ENCODE measurements around the gene CLEC9A. TPM values are rescaled to one million over a fixed set of nuclear protein-coding genes. Genes with fewer than 3 reads are reported as not detected.

Gene CLEC9A
- total and polyA plus RNA-seq, 2 experiments from 2014 or later, result not detected

DNA sequence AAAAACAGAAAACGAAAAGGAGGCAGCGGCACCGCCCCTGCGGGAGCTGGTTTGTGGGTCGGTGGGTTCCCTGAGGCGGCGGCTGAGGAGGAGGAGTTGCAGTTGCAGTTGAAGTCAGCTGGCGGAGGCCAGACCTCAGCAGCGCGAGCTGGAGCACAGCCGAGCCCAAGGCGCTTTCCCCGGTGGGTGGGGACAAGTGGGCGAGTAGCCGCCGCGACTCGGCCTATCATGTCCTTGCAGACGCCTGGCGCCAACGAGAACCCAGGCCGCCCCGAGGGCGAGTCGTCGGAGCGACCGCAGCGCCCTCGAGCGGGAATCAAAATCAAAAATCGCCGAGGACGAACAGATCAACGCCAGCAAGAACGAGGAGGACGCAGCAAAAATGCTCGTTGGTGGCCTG lies 81.0 kb downstream of the CLEC9A start:
- Histone ChIP-seq H3K9me2 (ENCODE audit: insufficient read depth) (no peaks in the 10 kb centered on the region), H3K9ac (no peak overlapping the region), H3K4me1 (ENCODE audit: insufficient read depth) (peaks cover 8% of the 10 kb centered on the region), H3K4me3 (no peak overlapping the region), H3F3A (ENCODE audit: insufficient read depth) (no peaks in the 10 kb centered on the region), H3K4me2 (ENCODE audit: unreplicated experiment) (no peak overlapping the region), H2AFZ (no peak overlapping the region), H3K27ac (no peak overlapping the region), H4K20me1 (ENCODE audit: insufficient read depth) (no peaks in the 10 kb centered on the region), H3K79me2 (ENCODE audit: insufficient read depth) (no peaks in the 10 kb centered on the region), H3K27me3 (replicated peaks; ENCODE audit: insufficient read depth) (no peaks in the 10 kb centered on the region), H3K36me3 (ENCODE audit: low read depth) (no peaks in the 10 kb centered on the region), H3K9me3 (ENCODE audit: low read depth) (no peaks in the 10 kb centered on the region)
- DNase-seq, result no peak
- in situ Hi-C loops (cut with MboI), result no loop called here
- WGBS, 2 experiments (ENCODE audit: low coverage in 1 of 2, low lambda C conversion rate in 2 of 2, missing lambda C conversion rate in 2 of 2), result 83 to 89% methylated on average over 31 to 37 of the region's 38 CpGs
- TF ChIP-seq EZH2 (IDR thresholded peaks at IDR 0.05; ENCODE audit: insufficient read depth, poor library complexity, severe bottlenecking), result no peak

DNA sequence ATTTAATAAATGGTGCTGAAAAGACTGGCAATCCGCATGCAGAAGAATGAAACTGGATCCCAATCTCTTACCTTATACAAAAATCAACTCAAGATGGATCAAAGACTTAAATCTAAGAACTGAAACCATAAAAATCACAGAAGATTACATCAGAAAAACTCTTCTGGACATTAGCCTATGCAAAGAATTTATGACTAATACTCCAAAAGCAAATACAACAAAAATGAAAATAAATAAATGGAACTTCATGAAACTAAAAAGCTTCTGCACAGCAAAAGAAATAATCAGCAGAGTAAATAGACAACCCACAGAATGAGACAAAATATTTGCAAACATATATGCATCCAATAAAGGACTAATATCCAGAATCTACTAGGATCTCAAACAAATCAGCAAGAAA lies 82.6 kb downstream of the CLEC9A start:
- DNase-seq, result peak; percentile 34
- no peaks in the 10 kb centered on the region for H3K79me2 ChIP-seq (ENCODE audit: insufficient read depth)
- H3K27me3 ChIP-seq (replicated peaks; ENCODE audit: insufficient read depth), result no peaks in the 10 kb centered on the region
- no peaks in the 10 kb centered on the region for H3K36me3 ChIP-seq (ENCODE audit: low read depth)
- H4K20me1 ChIP-seq (ENCODE audit: insufficient read depth), result no peaks in the 10 kb centered on the region
- H3K4me2 ChIP-seq (ENCODE audit: unreplicated experiment), result no peak overlapping the region
- in situ Hi-C loops (cut with MboI), result no loop called here
- no peaks in the 10 kb centered on the region for H3K9me2 ChIP-seq (ENCODE audit: insufficient read depth)
- H3F3A ChIP-seq (ENCODE audit: insufficient read depth), result no peaks in the 10 kb centered on the region
- H3K27ac ChIP-seq, result no peak overlapping the region
- no peak overlapping the region for H2AFZ ChIP-seq
- no peak overlapping the region for H3K9ac ChIP-seq
- no peaks in the 10 kb centered on the region for H3K9me3 ChIP-seq (ENCODE audit: low read depth)
- TF ChIP-seq EZH2 (IDR thresholded peaks at IDR 0.05; ENCODE audit: insufficient read depth, poor library complexity, severe bottlenecking), result no peak
- no peak overlapping the region for H3K4me3 ChIP-seq
- WGBS, 2 experiments (ENCODE audit: low coverage in 1 of 2, low lambda C conversion rate in 2 of 2, missing lambda C conversion rate in 2 of 2), result 58 to 77% methylated on average over 1 of the region's 1 CpG
- H3K4me1 ChIP-seq (ENCODE audit: insufficient read depth), result peaks cover 8% of the 10 kb centered on the region

DNA sequence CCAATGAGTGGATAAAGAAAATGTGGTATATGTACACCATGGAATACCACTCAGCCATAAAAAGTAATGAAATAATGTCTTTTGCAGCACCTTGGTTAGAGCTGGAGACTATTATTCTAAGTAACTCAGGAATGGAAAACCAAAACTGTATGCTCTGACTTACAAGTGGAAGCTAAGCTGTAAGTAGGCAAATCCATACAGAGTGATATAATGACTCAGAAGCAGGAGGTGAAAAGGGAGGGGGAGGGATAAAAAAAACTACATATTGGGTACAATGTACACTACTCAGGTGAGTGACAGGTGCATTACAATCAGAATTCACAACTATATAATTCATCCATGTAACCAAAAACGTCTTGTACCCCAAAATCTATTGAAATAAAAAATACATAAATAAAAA lies 83.4 kb downstream of the CLEC9A start:
- Histone ChIP-seq H3K4me3 (no peak overlapping the region), H3K27ac (no peak overlapping the region), H3K9me2 (ENCODE audit: insufficient read depth) (no peaks in the 10 kb centered on the region; the same call in 1 of the 2 replicates), H3K79me2 (ENCODE audit: insufficient read depth) (no peaks in the 10 kb centered on the region), H3K27me3 (replicated peaks; ENCODE audit: insufficient read depth) (no peaks in the 10 kb centered on the region), H2AFZ (no peak overlapping the region), H3K4me2 (ENCODE audit: unreplicated experiment) (no peak overlapping the region), H3K36me3 (ENCODE audit: low read depth) (no peaks in the 10 kb centered on the region), H3F3A (ENCODE audit: insufficient read depth) (no peaks in the 10 kb centered on the region), H3K9ac (no peak overlapping the region), H3K9me3 (ENCODE audit: low read depth) (no peaks in the 10 kb centered on the region), H3K4me1 (ENCODE audit: insufficient read depth) (peaks cover 8% of the 10 kb centered on the region), H4K20me1 (ENCODE audit: insufficient read depth) (no peaks in the 10 kb centered on the region)
- DNase-seq, result no peak
- in situ Hi-C loops (cut with MboI), result no loop called here
- TF ChIP-seq EZH2 (IDR thresholded peaks at IDR 0.05; ENCODE audit: insufficient read depth, poor library complexity, severe bottlenecking), result no peak
- TF ChIP-seq EZH2phosphoT487 (IDR thresholded peaks at IDR 0.05; ENCODE audit: insufficient read depth, low read depth), result no peak
- 8 to 9% methylated on average over 1 of the region's 1 CpG for WGBS, 2 experiments (ENCODE audit: low coverage in 1 of 2, low lambda C conversion rate in 2 of 2, missing lambda C conversion rate in 2 of 2)

DNA sequence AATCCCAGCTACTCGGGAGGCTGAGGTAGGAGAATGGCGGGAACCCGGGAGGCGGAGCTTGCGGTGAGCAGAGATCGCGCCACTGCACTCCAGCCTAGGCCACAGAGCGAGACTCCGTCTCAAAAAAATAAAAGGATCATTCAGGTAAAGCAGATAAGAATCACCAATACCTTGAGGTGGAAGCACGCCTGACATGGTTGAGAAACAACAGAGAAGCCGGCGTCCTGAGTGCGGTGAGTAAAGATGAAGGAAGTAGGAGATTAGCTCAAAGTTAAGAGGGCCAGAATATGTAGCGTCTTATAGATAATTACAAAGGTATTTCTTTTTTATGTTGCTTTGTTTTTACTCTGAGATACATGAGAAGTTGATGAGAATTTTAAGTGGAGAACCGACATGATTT lies 84.8 kb downstream of the CLEC9A start:
- no peaks in the 10 kb centered on the region for H3K79me2 ChIP-seq (ENCODE audit: insufficient read depth)
- 81 to 85% methylated on average over 15 of the region's 15 CpGs for WGBS, 2 experiments (ENCODE audit: low coverage in 1 of 2, low lambda C conversion rate in 2 of 2, missing lambda C conversion rate in 2 of 2)
- no peak overlapping the region for H2AFZ ChIP-seq
- H3K9me3 ChIP-seq (ENCODE audit: low read depth), result no peaks in the 10 kb centered on the region
- no peaks in the 10 kb centered on the region for H3K27me3 ChIP-seq (replicated peaks; ENCODE audit: insufficient read depth)
- H3K4me2 ChIP-seq (ENCODE audit: unreplicated experiment), result no peak overlapping the region
- peaks cover 8% of the 10 kb centered on the region for H3K4me1 ChIP-seq (ENCODE audit: insufficient read depth)
- in situ Hi-C loops (cut with MboI), result no loop called here
- no peaks in the 10 kb centered on the region for H4K20me1 ChIP-seq (ENCODE audit: insufficient read depth)
- no peaks in the 10 kb centered on the region for H3K36me3 ChIP-seq (ENCODE audit: low read depth)
- TF ChIP-seq EZH2phosphoT487 (IDR thresholded peaks at IDR 0.05; ENCODE audit: insufficient read depth, low read depth) (no peak), EZH2 (IDR thresholded peaks at IDR 0.05; ENCODE audit: insufficient read depth, poor library complexity, severe bottlenecking) (no peak)
- H3F3A ChIP-seq (ENCODE audit: insufficient read depth), result no peaks in the 10 kb centered on the region
- DNase-seq, result no peak
- no peaks in the 10 kb centered on the region; the same call in 1 of the 2 replicates for H3K9me2 ChIP-seq (ENCODE audit: insufficient read depth)
- no peak overlapping the region for H3K27ac ChIP-seq
- H3K4me3 ChIP-seq, result no peak overlapping the region
- no peak overlapping the region for H3K9ac ChIP-seq

Other genes starting within 250 kb of the CLEC9A start
- not detected in 2 replicates for gene KLRF1, start 203.2 kb upstream of the CLEC9A start, total RNA-seq (2014; rRNA removed; shearing (Covaris generic))
- gene KLRF1, start 203.2 kb upstream of the CLEC9A start, polyA plus RNA-seq (2016; fragmentation: Nextera tagmentation; extraction: Ambion mirVana), result not detected in 2 replicates
- gene CLEC2B, start 161.3 kb upstream of the CLEC9A start, total RNA-seq (2014; rRNA removed; shearing (Covaris generic)), result 6.2 and 7.2 TPM in 2 replicates
- gene CLEC2B, start 161.3 kb upstream of the CLEC9A start, polyA plus RNA-seq (2016; fragmentation: Nextera tagmentation; extraction: Ambion mirVana), result 11.7 and 12.2 TPM in 2 replicates
- not detected in 2 replicates for gene KLRF2, start 149.2 kb upstream of the CLEC9A start, total RNA-seq (2014; rRNA removed; shearing (Covaris generic))
- not detected in 2 replicates for gene KLRF2, start 149.2 kb upstream of the CLEC9A start, polyA plus RNA-seq (2016; fragmentation: Nextera tagmentation; extraction: Ambion mirVana)
- gene CLEC2A, start 98.3 kb upstream of the CLEC9A start, total RNA-seq (2014; rRNA removed; shearing (Covaris generic)), result not detected in 2 replicates
- not detected in 2 replicates for gene CLEC2A, start 98.3 kb upstream of the CLEC9A start, polyA plus RNA-seq (2016; fragmentation: Nextera tagmentation; extraction: Ambion mirVana)
- not detected in 2 replicates for gene CLEC12A, start 59.3 kb upstream of the CLEC9A start, total RNA-seq (2014; rRNA removed; shearing (Covaris generic))
- not detected in 2 replicates for gene CLEC12A, start 59.3 kb upstream of the CLEC9A start, polyA plus RNA-seq (2016; fragmentation: Nextera tagmentation; extraction: Ambion mirVana)
- not detected in 2 replicates for gene CLEC1B, start 31.6 kb upstream of the CLEC9A start, total RNA-seq (2014; rRNA removed; shearing (Covaris generic))
- not detected in 2 replicates for gene CLEC1B, start 31.6 kb upstream of the CLEC9A start, polyA plus RNA-seq (2016; fragmentation: Nextera tagmentation; extraction: Ambion mirVana)
- not detected in 2 replicates for gene CLEC12B, start 20.1 kb upstream of the CLEC9A start, total RNA-seq (2014; rRNA removed; shearing (Covaris generic))
- not detected in 2 replicates for gene CLEC12B, start 20.1 kb upstream of the CLEC9A start, polyA plus RNA-seq (2016; fragmentation: Nextera tagmentation; extraction: Ambion mirVana)
- gene CLEC1A, start 68.3 kb downstream of the CLEC9A start, total RNA-seq (2014; rRNA removed; shearing (Covaris generic)), result not detected in 2 replicates
- not detected in 2 replicates for gene CLEC1A, start 68.3 kb downstream of the CLEC9A start, polyA plus RNA-seq (2016; fragmentation: Nextera tagmentation; extraction: Ambion mirVana)
- not detected in 2 replicates for gene CLEC7A, start 99.5 kb downstream of the CLEC9A start, total RNA-seq (2014; rRNA removed; shearing (Covaris generic))
- gene CLEC7A, start 99.5 kb downstream of the CLEC9A start, polyA plus RNA-seq (2016; fragmentation: Nextera tagmentation; extraction: Ambion mirVana), result not detected in 2 replicates
- 6.3 and 6.8 TPM in 2 replicates for gene OLR1, start 141.4 kb downstream of the CLEC9A start, total RNA-seq (2014; rRNA removed; shearing (Covaris generic))
- 4.4 and 4.6 TPM in 2 replicates for gene OLR1, start 141.4 kb downstream of the CLEC9A start, polyA plus RNA-seq (2016; fragmentation: Nextera tagmentation; extraction: Ambion mirVana)
- 6.7 TPM in 1 of 2 replicates, not detected in the other for gene TMEM52B, start 148.3 kb downstream of the CLEC9A start, total RNA-seq (2014; rRNA removed; shearing (Covaris generic))
- gene TMEM52B, start 148.3 kb downstream of the CLEC9A start, polyA plus RNA-seq (2016; fragmentation: Nextera tagmentation; extraction: Ambion mirVana), result 0.25 and 0.98 TPM in 2 replicates
- gene GABARAPL1, start 182.2 kb downstream of the CLEC9A start, total RNA-seq (2014; rRNA removed; shearing (Covaris generic)), result 98.6 and 127 TPM in 2 replicates
- 94.9 and 97.4 TPM in 2 replicates for gene GABARAPL1, start 182.2 kb downstream of the CLEC9A start, polyA plus RNA-seq (2016; fragmentation: Nextera tagmentation; extraction: Ambion mirVana)

All from GM23248 (cell line).